ENCODE measurements around the gene KMT2E. TPM values are rescaled to one million over a fixed set of nuclear protein-coding genes. Genes with fewer than 3 reads are reported as not detected.

The KMT2E gene
- total and polyA plus RNA-seq, 2 donors (not counting 3 experiments of a cell fraction or from before 2014, with no cell fraction given), result 19.0 to 74.8 TPM

GRCh38 chr7:105130580-105130979 is 116.6 kb downstream of the KMT2E start:
- Histone ChIP-seq H3K9me1 (replicated peaks; ENCODE audit: control insufficient read depth, extremely low read depth, insufficient read depth, low read length) (no peaks in the 10 kb centered on the region), H3K36me3 (ENCODE audit: control insufficient read depth in 2 of 2, extremely low read depth in 1 of 2, insufficient read depth in 2 of 2, low read length in 2 of 2) (peaks cover 0 to 16% of the 10 kb centered on the region in 2 experiments), H3K4me3 (replicated peaks in 1 of 3; ENCODE audit: insufficient read depth in 1 of 3, low read depth in 1 of 3, low read length in 3 of 3) (no peak overlapping the region), H3K4me2 (ENCODE audit: insufficient read depth, low read length) (no peak overlapping the region), H3K27ac (ENCODE audit: insufficient read depth, low read depth, low read length) (no peak overlapping the region), H3K9me3 (replicated peaks; ENCODE audit: control insufficient read depth, insufficient read depth, low read length) (no peaks in the 10 kb centered on the region), H4K20me1 (replicated peaks; ENCODE audit: control insufficient read depth, extremely low read depth, insufficient read depth, low read length) (no peaks in the 10 kb centered on the region), H3K4me1 (ENCODE audit: control insufficient read depth, extremely low read depth, insufficient read depth, low read length) (peaks cover 7% of the 10 kb centered on the region), H3K9ac (replicated peaks; ENCODE audit: extremely low read depth, insufficient read depth, low read length) (no peak overlapping the region), H2AFZ (ENCODE audit: low read depth, low read length) (no peak overlapping the region), H3K27me3 (ENCODE audit: control insufficient read depth in 2 of 2, insufficient read depth in 2 of 2, low read length in 2 of 2) (no peaks in the 10 kb centered on the region), H3K79me2 (ENCODE audit: control insufficient read depth, insufficient read depth, low read length) (peaks cover 8% of the 10 kb centered on the region)
- BruUV-seq (replicated peaks), result no TSS peak
- intact Hi-C loops (cut with micrococcal nuclease), result no loop called here
- POLR2A ChIA-PET, result interaction anchor here (0.5 kb wide), 1 partner anchor 119 kb away, joined by 5 read pairs; no protein-coding TSS in a partner anchor
- FAIRE-seq (no peak), DNase-seq (ENCODE audit: low read depth, low spot score) (no peak)
- dilution Hi-C loops (cut with MboI; ENCODE audit: extremely low pct_ligation_motif_present, low sequenced_read_pairs), result no loop called here
- CTCF ChIA-PET, result interaction anchor here (0.8 to 0.9 kb wide), 2 partner anchors 9 to 14 kb away, joined by 3 read pairs; no protein-coding TSS in a partner anchor
- no peak for TF ChIP-seq POLR2A (IDR thresholded peaks at IDR 0.05; ENCODE audit: low read depth, low read length)
- TF ChIP-seq FOS (IDR thresholded peaks at IDR 0.05; ENCODE audit: borderline replicate concordance, insufficient read depth, low read length), result no peak
- no peak for TF ChIP-seq CTCF (IDR thresholded peaks at IDR 0.05; ENCODE audit: extremely low read depth in 1 of 2, insufficient read depth in 1 of 2, low read depth in 1 of 2, low read length in 2 of 2)
- no peak for TF ChIP-seq MAX (IDR thresholded peaks at IDR 0.05; ENCODE audit: insufficient read depth, insufficient read length)
- no peak for TF ChIP-seq GATA2 (IDR thresholded peaks at IDR 0.05; ENCODE audit: insufficient read depth, insufficient read length, low read depth, low read length)
- no peak for TF ChIP-seq MYC (IDR thresholded peaks at IDR 0.05; ENCODE audit: low read depth, low read length)
- no peak for TF ChIP-seq EZH2 (IDR thresholded peaks at IDR 0.05; ENCODE audit: borderline replicate concordance, low read depth, low read length, severe bottlenecking)
- TF ChIP-seq POLR2AphosphoS5 (IDR thresholded peaks at IDR 0.05; ENCODE audit: insufficient read depth, low read depth, low read length), result no peak
- TF ChIP-seq JUN (IDR thresholded peaks at IDR 0.05; ENCODE audit: borderline replicate concordance, insufficient read depth, insufficient read length, low read depth), result no peak

Data from endothelial cell of umbilical vein (primary cell).